ENCODE data around the gene OGA.

The OGA gene

GRCh38 chr10:101841826-101842225, 23.6 kb upstream of the OGA start:
- Histone ChIP-seq H3K27ac (ENCODE audit: low read depth, low read length) (no peak overlapping the region), H3K9me3 (ENCODE audit: control insufficient read depth, insufficient read depth, low read length) (no peaks in the 10 kb centered on the region), H3K27me3 (ENCODE audit: control insufficient read depth, low read length) (peaks cover 18% of the 10 kb centered on the region), H3K9me2 (replicated peaks; ENCODE audit: control insufficient read depth, low read length) (no peaks in the 10 kb centered on the region), H3K4me1 (ENCODE audit: control insufficient read depth, low read length) (peaks cover 48% of the 10 kb centered on the region), H4K20me1 (ENCODE audit: control insufficient read depth, insufficient read depth, low read depth, low read length) (no peaks in the 10 kb centered on the region; the same call in 1 of the 2 replicates), H3K79me2 (ENCODE audit: control insufficient read depth, low read length) (no peaks in the 10 kb centered on the region), H3K4me2 (ENCODE audit: low read length) (no peak overlapping the region), H3K4me3 (ENCODE audit: low read length) (no peak overlapping the region), H3K36me3 (ENCODE audit: control insufficient read depth, low read length) (no peaks in the 10 kb centered on the region), H3F3A (ENCODE audit: control insufficient read depth, insufficient read depth) (no peaks in the 10 kb centered on the region)
- TF ChIP-seq CTCF (IDR thresholded peaks at IDR 0.05; ENCODE audit: low read depth, low read length, poor library complexity, severe bottlenecking) (no peak), EZH2phosphoT487 (IDR thresholded peaks at IDR 0.05; ENCODE audit: borderline replicate concordance, low read length) (no peak)

GRCh38 chr10:101840741-101841453, 22.7 kb upstream of the OGA start:
- H3K36me3 ChIP-seq (ENCODE audit: control insufficient read depth, low read length) = no peaks in the 10 kb centered on the region
- H3K27ac ChIP-seq (ENCODE audit: low read depth, low read length) = no peak overlapping the region
- peaks cover 48% of the 10 kb centered on the region for H3K4me1 ChIP-seq (ENCODE audit: control insufficient read depth, low read length)
- TF ChIP-seq CTCF (IDR thresholded peaks at IDR 0.05; ENCODE audit: low read depth, low read length, poor library complexity, severe bottlenecking) = peak; percentile 99
- no peak for TF ChIP-seq EZH2phosphoT487 (IDR thresholded peaks at IDR 0.05; ENCODE audit: borderline replicate concordance, low read length)
- H3K9me2 ChIP-seq (replicated peaks; ENCODE audit: control insufficient read depth, low read length) = no peaks in the 10 kb centered on the region
- H3F3A ChIP-seq (ENCODE audit: control insufficient read depth, insufficient read depth) = no peaks in the 10 kb centered on the region
- H3K9me3 ChIP-seq (ENCODE audit: control insufficient read depth, insufficient read depth, low read length) = no peaks in the 10 kb centered on the region
- no peaks in the 10 kb centered on the region; the same call in 1 of the 2 replicates for H4K20me1 ChIP-seq (ENCODE audit: control insufficient read depth, insufficient read depth, low read depth, low read length)
- H3K4me2 ChIP-seq (ENCODE audit: low read length) = peak overlapping the region; percentile 79
- peaks cover 18% of the 10 kb centered on the region for H3K27me3 ChIP-seq (ENCODE audit: control insufficient read depth, low read length)
- H3K79me2 ChIP-seq (ENCODE audit: control insufficient read depth, low read length) = no peaks in the 10 kb centered on the region
- peak overlapping the region; percentile 66 for H3K4me3 ChIP-seq (ENCODE audit: low read length)

GRCh38 chr10:101840102-101840684, 21.9 kb upstream of the OGA start:
- Histone ChIP-seq H3K27ac (ENCODE audit: low read depth, low read length) (no peak overlapping the region), H3K79me2 (ENCODE audit: control insufficient read depth, low read length) (no peaks in the 10 kb centered on the region)

More at GRCh38 chr10:101840102-101840684, 21.9 kb upstream of the OGA start:
- no peak for TF ChIP-seq CTCF (IDR thresholded peaks at IDR 0.05; ENCODE audit: low read depth, low read length, poor library complexity, severe bottlenecking)
- TF ChIP-seq EZH2phosphoT487 (IDR thresholded peaks at IDR 0.05; ENCODE audit: borderline replicate concordance, low read length) = no peak
- H3K27me3 ChIP-seq (ENCODE audit: control insufficient read depth, low read length) = peaks cover 18% of the 10 kb centered on the region
- H3K4me3 ChIP-seq (ENCODE audit: low read length) = peak overlapping the region; percentile 66
- no peaks in the 10 kb centered on the region; the same call in 1 of the 2 replicates for H4K20me1 ChIP-seq (ENCODE audit: control insufficient read depth, insufficient read depth, low read depth, low read length)
- H3K4me1 ChIP-seq (ENCODE audit: control insufficient read depth, low read length) = peaks cover 48% of the 10 kb centered on the region
- no peaks in the 10 kb centered on the region for H3K36me3 ChIP-seq (ENCODE audit: control insufficient read depth, low read length)
- H3K4me2 ChIP-seq (ENCODE audit: low read length) = peak overlapping the region; percentile 79
- no peaks in the 10 kb centered on the region for H3K9me3 ChIP-seq (ENCODE audit: control insufficient read depth, insufficient read depth, low read length)
- no peaks in the 10 kb centered on the region for H3F3A ChIP-seq (ENCODE audit: control insufficient read depth, insufficient read depth)
- no peaks in the 10 kb centered on the region for H3K9me2 ChIP-seq (replicated peaks; ENCODE audit: control insufficient read depth, low read length)

Measured in DOHH2 (cell line).